ENCODE results near the gene TMEM92.

Gene TMEM92

DNA sequence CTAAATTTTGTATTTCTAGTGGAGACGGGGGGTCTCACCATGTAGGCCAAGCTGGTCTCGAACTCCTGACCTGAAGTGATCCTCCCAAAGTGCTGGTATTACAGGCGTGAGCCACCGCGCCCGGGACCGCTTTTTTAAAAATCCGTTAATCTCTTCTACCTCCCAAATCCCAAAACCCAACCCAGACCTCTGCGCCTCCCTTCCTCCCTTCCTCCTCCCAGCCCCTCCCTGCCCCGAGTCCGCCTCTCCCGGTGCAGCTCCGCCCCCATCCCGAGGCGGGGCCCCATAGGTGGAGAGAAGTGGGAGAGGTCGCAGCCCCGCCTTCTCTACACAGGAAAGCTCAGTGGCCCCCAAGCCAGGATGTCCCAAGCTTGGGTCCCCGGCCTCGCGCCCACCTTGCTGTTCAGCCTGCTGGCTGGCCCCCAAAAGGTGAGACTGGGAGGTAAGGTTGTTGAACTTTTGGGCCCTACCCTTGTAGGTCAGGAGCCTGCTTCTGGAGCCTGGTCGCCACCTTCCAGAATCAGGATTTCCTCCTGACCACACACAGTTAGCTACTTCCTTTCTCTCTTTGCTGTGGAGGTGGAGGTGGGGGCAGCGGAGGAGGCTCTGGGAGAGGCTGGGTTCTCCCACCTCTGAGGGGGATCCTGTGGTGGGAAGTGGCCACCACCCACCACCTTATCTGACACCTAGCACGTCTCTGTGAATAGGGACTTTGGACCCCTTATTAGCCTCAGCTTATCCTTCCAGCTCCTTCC lies at the start of gene TMEM92:
Gene TMEM92 (plus strand): TSS at position 325 of the 755 bp plus-strand sequence. CDS start 36 bp downstream, at position 361.
- in situ Hi-C loops (cut with HindIII; ENCODE audit: low sequenced_read_pairs), result no loop called here

DNA sequence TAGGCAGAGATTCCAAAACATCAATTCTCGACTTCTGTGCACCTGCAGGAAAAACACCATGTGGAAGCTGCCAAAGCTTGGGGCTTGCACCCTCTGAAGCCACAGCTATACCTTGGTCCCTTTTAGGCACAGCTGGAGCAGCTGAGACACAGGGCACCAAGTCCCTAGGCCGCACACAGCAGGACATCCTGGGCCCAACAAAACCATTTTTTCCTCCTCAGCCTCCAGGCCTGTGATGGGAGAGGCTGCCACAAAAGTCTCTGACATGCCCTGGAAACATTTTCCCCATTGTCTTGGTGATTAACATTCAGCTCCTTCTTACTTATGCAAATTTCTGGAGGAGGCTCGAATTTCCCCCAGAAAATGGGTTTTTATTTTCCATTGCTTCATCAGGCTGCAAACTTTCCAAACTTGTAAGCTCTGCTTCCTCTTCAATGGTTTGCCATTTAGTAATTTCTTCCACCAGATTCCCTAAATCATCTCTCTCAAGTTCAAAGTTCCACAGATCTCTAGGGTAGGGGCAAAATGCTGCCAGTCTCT lies 48.5 kb upstream of the TMEM92 start:
- in situ Hi-C loops (cut with HindIII; ENCODE audit: low sequenced_read_pairs), result no loop called here

DNA sequence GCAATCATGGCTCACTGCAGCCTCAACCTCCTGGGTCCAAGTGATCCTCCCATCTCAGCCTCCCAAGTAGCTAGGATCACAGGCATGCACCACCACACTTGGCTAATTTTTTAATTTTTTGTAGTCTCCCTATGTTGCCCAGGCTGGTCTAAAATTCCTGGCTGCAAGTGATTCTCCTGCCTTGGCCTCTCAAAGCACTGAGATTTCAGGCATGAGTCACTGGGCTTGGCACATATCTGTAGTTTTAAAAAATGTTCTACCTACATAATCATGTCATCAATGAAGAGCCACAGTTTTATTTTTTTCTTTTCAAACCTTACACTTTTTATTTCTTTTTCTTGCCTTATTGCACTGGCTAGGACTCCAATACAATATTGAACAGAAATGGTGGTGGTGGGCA lies 39.7 kb upstream of the TMEM92 start:
- in situ Hi-C loops (cut with HindIII; ENCODE audit: low sequenced_read_pairs), result no loop called here

DNA sequence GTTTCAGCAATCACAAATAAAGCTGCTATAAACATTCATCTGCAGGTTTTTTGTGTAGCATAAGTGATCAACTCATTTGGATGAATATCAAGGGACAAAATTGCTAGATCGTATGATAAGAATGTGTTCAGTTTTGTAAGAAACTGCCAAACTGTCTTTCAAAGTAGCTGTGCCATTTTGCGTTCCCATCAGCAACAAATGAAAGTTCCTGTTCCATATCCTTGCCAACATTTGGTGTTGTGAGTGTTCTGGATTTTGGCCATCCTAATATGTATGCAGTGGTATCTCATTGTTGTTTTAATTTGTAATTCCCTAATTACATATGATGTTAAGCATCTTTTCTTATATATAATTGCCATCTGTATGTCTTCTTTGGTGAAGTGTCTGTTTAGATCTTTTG lies 36.4 kb upstream of the TMEM92 start:
- in situ Hi-C loops (cut with HindIII; ENCODE audit: low sequenced_read_pairs), result no loop called here

GRCh38 chr17:50238601-50239280 lies 35.5 kb upstream of the TMEM92 start:
- in situ Hi-C loops (cut with HindIII; ENCODE audit: low sequenced_read_pairs), result no loop called here

DNA sequence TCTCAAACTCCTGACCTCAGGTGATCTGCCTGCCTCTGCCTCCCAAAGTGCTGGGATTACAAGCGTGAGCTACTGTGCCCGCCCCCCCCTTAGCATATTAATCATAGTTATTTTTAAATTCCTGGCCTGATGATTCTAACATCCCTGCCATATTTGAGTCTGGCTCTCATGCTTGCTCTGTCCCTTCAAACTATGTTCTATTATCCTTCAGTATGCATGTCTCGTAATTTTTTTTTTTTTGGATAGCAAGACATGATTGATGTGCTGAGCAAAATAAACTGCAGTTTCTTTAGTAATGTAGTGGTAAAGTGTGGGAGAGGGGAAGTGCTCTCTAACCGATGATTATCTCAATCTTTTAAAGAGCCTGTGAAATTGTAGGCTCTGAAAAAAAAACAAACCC lies 34.3 kb upstream of the TMEM92 start:
- in situ Hi-C loops (cut with HindIII; ENCODE audit: low sequenced_read_pairs), result no loop called here

- in situ Hi-C loops (cut with HindIII; ENCODE audit: low sequenced_read_pairs), result no loop called here
Measured at GRCh38 chr17:50240851-50241250, 33.4 kb upstream of the TMEM92 start.

DNA sequence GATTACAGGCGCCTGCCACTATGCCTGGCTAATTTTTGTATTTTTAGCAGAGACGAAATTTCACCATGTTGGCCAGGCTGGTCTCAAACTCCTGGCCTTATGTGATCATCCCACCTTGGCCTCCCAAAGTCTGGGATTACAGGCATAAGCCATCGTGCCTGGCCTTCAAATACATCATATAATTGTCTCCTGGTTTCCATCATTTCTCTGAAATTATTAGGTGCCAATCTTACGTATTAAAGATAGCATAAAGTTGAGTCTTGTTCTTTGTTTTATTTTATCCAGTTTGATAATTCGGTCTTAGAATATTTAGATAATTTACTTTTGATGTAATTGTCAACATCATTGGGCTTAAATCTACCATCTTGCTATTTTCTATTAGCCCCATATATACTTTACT lies 32.8 kb upstream of the TMEM92 start:
- in situ Hi-C loops (cut with HindIII; ENCODE audit: low sequenced_read_pairs), result no loop called here

DNA sequence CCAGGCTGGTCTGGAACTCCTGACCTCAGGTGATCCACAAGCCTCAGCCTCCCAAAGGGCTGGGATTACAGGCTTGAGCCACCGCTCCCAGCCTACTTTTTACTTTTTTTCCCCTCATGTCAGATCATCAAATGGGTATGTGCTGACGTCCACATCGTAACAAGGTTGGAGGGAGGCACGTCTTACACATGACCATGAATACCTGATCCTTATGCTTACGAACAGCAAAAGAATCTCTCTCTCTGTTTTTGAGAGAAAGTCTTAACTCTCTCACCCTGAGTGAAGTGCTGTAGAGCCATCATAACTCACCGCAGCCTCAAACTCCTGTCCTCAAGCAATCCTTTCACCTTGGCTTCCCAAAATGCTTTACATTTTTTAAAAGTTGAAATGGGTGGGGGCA lies 29.5 kb upstream of the TMEM92 start:
- in situ Hi-C loops (cut with HindIII; ENCODE audit: low sequenced_read_pairs), result no loop called here

DNA sequence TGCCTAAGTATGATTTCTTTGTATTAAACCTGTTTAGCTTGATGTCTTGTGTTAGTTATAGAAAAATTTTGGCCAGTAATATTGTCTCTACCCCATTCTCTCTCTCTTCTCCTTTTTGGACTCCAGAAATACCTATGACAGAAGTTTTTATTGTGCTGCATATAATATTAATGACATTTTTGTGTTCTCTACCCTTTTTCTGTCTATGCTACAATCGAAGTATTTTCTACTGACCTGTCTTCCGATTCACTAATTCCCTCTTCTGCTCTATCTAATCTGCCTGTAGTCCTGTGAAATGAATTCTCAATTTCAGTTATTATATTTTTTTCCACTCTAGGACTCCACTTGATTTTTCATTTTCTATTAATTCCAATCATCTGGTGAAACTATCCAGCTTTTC lies 26.0 kb upstream of the TMEM92 start:
- in situ Hi-C loops (cut with HindIII; ENCODE audit: low sequenced_read_pairs), result no loop called here

DNA sequence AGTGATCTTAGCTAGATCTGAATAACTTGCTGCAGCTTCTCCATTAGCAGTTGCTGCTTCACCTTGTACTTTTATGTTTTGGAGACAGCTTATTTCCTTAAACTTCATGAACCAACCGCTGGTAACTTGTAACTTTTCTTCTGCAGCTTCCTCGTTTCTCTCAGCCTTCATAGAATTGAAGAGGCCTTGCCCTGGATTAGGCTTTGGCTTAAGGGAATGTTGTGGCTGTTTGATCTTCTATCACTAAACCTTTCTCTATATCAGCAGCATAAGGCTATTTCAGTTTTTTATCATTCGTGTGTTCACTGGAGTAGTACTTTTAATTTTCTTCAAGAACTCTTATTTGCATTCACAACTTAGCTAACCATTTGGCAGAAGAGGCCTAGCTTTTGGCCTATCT lies 21.5 kb upstream of the TMEM92 start:
- in situ Hi-C loops (cut with HindIII; ENCODE audit: low sequenced_read_pairs), result loop anchor here (5.0 kb wide), 1 partner anchor 35 kb away; no protein-coding TSS in a partner anchor

DNA sequence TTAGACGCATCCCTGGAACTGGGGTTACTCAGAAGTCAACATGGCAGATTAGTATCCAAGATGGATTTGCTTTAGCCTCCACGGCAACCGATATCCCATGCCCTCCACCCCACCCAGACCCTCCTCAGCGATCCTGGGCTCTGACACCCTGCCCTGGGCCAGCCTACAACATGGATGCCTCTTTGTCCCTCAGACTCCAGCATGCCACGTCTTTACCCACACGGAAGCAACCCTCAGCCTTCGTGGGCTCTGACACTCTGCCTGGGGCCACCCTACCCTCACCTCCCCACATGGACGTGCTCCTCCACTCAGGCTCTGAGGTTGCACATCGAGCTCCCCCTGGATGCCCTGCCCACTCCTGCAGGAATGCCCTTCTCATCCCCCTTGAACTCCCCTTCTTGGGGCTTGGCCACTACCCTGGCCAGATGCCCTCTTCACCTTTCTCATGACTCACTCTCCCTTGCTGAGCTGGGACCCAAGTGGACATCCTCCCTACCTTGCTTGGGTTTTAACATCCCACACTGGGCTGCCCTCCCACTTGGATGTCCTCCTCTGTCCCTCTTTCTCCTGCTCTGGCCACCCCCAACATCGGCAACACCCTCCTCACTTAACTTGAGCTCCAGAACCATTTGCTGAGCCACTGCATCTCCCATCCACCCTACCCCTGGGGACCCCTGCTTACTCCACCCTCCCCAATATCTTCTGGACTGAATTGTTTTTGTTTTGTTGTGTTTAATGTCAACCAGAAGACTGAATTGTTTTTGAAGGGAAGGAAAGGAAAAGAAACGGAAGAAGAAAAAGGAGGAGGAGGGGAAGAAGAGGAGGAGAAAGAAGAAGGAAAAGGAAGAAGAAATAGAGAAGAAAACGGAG lies 18.3 kb upstream of the TMEM92 start:
- in situ Hi-C loops (cut with HindIII; ENCODE audit: low sequenced_read_pairs), result no loop called here

GRCh38 chr17:50256826-50257618 lies 17.2 kb upstream of the TMEM92 start:
- in situ Hi-C loops (cut with HindIII; ENCODE audit: low sequenced_read_pairs), result no loop called here

DNA sequence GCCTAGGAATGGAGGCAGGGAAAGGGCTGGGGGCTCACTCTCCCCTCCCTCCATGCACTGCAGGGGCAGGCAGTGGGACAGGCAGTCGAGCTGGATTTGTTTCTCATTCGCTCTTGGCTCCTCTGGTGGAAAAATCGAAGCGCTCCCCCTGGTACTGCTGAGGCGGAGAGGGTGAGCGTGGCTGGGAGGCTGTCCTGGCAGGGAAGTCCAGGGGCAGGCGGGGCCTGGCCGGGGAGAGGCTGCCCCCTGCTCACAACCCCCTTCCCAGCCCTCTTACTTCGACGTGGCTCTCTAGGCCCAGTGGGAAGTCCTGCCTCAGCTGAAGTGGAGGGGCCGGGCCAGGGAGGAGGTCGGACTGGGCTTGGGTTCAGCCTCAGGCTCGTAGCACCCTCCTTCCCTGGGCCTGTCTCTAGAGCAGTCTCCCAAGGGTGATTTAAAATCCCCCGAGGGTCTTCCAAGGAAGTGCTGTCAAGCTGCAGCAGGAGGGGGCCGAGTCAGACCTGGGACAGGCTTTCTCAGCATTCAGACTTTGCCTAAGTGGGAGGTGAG lies 16.5 kb upstream of the TMEM92 start:
- in situ Hi-C loops (cut with HindIII; ENCODE audit: low sequenced_read_pairs), result no loop called here

GRCh38 chr17:50258647-50259476 lies 15.4 kb upstream of the TMEM92 start:
- in situ Hi-C loops (cut with HindIII; ENCODE audit: low sequenced_read_pairs), result no loop called here

- in situ Hi-C loops (cut with HindIII; ENCODE audit: low sequenced_read_pairs), result no loop called here
Measured at GRCh38 chr17:50259477-50260324, 14.6 kb upstream of the TMEM92 start.

GRCh38 chr17:50260501-50260911 lies 13.8 kb upstream of the TMEM92 start:
- in situ Hi-C loops (cut with HindIII; ENCODE audit: low sequenced_read_pairs), result no loop called here

All from endothelial cell of hepatic sinusoid (primary cell).